ENCODE results near the gene MYH8. TPM values are rescaled to one million over a fixed set of nuclear protein-coding genes. Genes with fewer than 3 reads are reported as not detected.
A peak's percentile ranks its signal among the peaks of the same experiment; 100 is the strongest.

Gene MYH8
- polyA plus RNA-seq, 1 of the 3 experiments (the other 2 are of a cell fraction), result under 0.01 TPM

- Histone ChIP-seq H3K27ac (ENCODE audit: low read depth in 2 of 2, low read length in 1 of 2) (no peak overlapping the region), H3K9ac (no peak overlapping the region), H3K9me2 (no peaks in the 10 kb centered on the region), H3K4me1 (ENCODE audit: control insufficient read depth in 1 of 2, insufficient read depth in 2 of 2, low read depth in 1 of 2, low read length in 1 of 2) (no peaks in the 10 kb centered on the region), H2AFZ (ENCODE audit: low read depth) (no peak overlapping the region), H3K36me3 (replicated peaks in 1 of 2; ENCODE audit: control insufficient read depth in 1 of 2, insufficient read depth in 2 of 2, low read length in 1 of 2) (no peaks in the 10 kb centered on the region), H3K4me2 (no peak overlapping the region), H3K27me3 (ENCODE audit: insufficient read depth) (no peaks in the 10 kb centered on the region; the same call in 1 of the 2 replicates), H3K4me3 (ENCODE audit: low read depth in 2 of 2, low read length in 1 of 2) (no peak overlapping the region), H3K79me2 (ENCODE audit: insufficient read depth) (no peaks in the 10 kb centered on the region), H3F3A (replicated peaks; ENCODE audit: insufficient read depth) (no peaks in the 10 kb centered on the region), H4K20me1 (ENCODE audit: insufficient read depth) (no peaks in the 10 kb centered on the region), H3K9me3 (no peaks in the 10 kb centered on the region)
- DNase-seq, result no peak
- ChIA-PET POLR2A (no interaction called here), CTCF (interaction anchor here (1.0 kb wide), 1 partner anchor 216 kb away, joined by 3 read pairs; no protein-coding TSS in a partner anchor)
- 44% methylated on average over 9 of the region's 9 CpGs for WGBS (ENCODE audit: low lambda C conversion rate)
- no peak for TF ChIP-seq RFX5 (IDR thresholded peaks at IDR 0.05; ENCODE audit: low read length)
- TF ChIP-seq CTCF (IDR thresholded peaks at IDR 0.05), result peak; percentile 14; the same call in 1 of the 2 replicates
Measured at GRCh38 chr17:10398352-10398751, 23.4 kb downstream of the MYH8 start.

- Histone ChIP-seq H2AFZ (ENCODE audit: low read depth) (no peak overlapping the region), H3K4me3 (ENCODE audit: low read depth in 2 of 2, low read length in 1 of 2) (no peak overlapping the region), H3F3A (replicated peaks; ENCODE audit: insufficient read depth) (no peaks in the 10 kb centered on the region), H3K9ac (no peak overlapping the region), H4K20me1 (ENCODE audit: insufficient read depth) (no peaks in the 10 kb centered on the region), H3K27ac (ENCODE audit: low read depth in 2 of 2, low read length in 1 of 2) (no peak overlapping the region), H3K4me2 (no peak overlapping the region), H3K79me2 (ENCODE audit: insufficient read depth) (no peaks in the 10 kb centered on the region), H3K4me1 (ENCODE audit: control insufficient read depth in 1 of 2, insufficient read depth in 2 of 2, low read depth in 1 of 2, low read length in 1 of 2) (no peaks in the 10 kb centered on the region), H3K9me2 (no peaks in the 10 kb centered on the region), H3K36me3 (replicated peaks in 1 of 2; ENCODE audit: control insufficient read depth in 1 of 2, insufficient read depth in 2 of 2, low read length in 1 of 2) (no peaks in the 10 kb centered on the region), H3K27me3 (ENCODE audit: insufficient read depth) (no peaks in the 10 kb centered on the region; the same call in 1 of the 2 replicates), H3K9me3 (no peaks in the 10 kb centered on the region)
- POLR2A ChIA-PET, result no interaction called here
- no peak for DNase-seq
- WGBS (ENCODE audit: low lambda C conversion rate), result 15% methylated on average over 14 of the region's 14 CpGs
- CTCF ChIA-PET, result no interaction called here
- no peak for TF ChIP-seq ELF1 (IDR thresholded peaks at IDR 0.05)
- TF ChIP-seq, protein P1, sequence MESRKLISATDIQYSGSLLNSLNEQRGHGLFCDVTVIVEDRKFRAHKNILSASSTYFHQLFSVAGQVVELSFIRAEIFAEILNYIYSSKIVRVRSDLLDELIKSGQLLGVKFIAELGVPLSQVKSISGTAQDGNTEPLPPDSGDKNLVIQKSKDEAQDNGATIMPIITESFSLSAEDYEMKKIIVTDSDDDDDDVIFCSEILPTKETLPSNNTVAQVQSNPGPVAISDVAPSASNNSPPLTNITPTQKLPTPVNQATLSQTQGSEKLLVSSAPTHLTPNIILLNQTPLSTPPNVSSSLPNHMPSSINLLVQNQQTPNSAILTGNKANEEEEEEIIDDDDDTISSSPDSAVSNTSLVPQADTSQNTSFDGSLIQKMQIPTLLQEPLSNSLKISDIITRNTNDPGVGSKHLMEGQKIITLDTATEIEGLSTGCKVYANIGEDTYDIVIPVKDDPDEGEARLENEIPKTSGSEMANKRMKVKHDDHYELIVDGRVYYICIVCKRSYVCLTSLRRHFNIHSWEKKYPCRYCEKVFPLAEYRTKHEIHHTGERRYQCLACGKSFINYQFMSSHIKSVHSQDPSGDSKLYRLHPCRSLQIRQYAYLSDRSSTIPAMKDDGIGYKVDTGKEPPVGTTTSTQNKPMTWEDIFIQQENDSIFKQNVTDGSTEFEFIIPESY (IDR thresholded peaks at IDR 0.05; ENCODE audit: borderline replicate concordance, low read depth), result no peak
- TF ChIP-seq TCF12 (IDR thresholded peaks at IDR 0.05), result no peak
- TF ChIP-seq FOXM1 (IDR thresholded peaks at IDR 0.05; ENCODE audit: low read depth), result no peak
- no peak for TF ChIP-seq GABPA (IDR thresholded peaks at IDR 0.05; ENCODE audit: low read depth)
- TF ChIP-seq GATA2 (CRISPR knock-in tag; IDR thresholded peaks at IDR 0.05), result no peak
- TF ChIP-seq YY1 (IDR thresholded peaks at IDR 0.05; ENCODE audit: low read depth), result no peak
- no peak for TF ChIP-seq IRF3 (IDR thresholded peaks at IDR 0.05; ENCODE audit: low read depth, low read length)
- TF ChIP-seq, protein P2, sequence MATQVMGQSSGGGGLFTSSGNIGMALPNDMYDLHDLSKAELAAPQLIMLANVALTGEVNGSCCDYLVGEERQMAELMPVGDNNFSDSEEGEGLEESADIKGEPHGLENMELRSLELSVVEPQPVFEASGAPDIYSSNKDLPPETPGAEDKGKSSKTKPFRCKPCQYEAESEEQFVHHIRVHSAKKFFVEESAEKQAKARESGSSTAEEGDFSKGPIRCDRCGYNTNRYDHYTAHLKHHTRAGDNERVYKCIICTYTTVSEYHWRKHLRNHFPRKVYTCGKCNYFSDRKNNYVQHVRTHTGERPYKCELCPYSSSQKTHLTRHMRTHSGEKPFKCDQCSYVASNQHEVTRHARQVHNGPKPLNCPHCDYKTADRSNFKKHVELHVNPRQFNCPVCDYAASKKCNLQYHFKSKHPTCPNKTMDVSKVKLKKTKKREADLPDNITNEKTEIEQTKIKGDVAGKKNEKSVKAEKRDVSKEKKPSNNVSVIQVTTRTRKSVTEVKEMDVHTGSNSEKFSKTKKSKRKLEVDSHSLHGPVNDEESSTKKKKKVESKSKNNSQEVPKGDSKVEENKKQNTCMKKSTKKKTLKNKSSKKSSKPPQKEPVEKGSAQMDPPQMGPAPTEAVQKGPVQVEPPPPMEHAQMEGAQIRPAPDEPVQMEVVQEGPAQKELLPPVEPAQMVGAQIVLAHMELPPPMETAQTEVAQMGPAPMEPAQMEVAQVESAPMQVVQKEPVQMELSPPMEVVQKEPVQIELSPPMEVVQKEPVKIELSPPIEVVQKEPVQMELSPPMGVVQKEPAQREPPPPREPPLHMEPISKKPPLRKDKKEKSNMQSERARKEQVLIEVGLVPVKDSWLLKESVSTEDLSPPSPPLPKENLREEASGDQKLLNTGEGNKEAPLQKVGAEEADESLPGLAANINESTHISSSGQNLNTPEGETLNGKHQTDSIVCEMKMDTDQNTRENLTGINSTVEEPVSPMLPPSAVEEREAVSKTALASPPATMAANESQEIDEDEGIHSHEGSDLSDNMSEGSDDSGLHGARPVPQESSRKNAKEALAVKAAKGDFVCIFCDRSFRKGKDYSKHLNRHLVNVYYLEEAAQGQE (IDR thresholded peaks at IDR 0.05; ENCODE audit: low read depth, low read length), result no peak
- no peak for TF ChIP-seq CHD2 (IDR thresholded peaks at IDR 0.05; ENCODE audit: low read length, partially characterized antibody)
- TF ChIP-seq FOXJ3 (CRISPR knock-in tag; IDR thresholded peaks at IDR 0.05), result no peak
- TF ChIP-seq MXI1 (IDR thresholded peaks at IDR 0.05; ENCODE audit: low read depth, low read length), result no peak
Measured at GRCh38 chr17:10396524-10397163, 25.1 kb downstream of the MYH8 start.
